HUES6 (cell line): ENCODE results near the gene RPL21.
"Not testable (repeated sequence)": the region's sequence is repeated elsewhere in the genome, so short reads cannot be mapped to it uniquely, and the experiment has no call there.

Source experiments
- H3K27ac ChIP-seq: 2 replicates; pipeline ENCODE4 v1.7.0; 2013; ENCODE audit warnings: low read depth, mild to moderate bottlenecking, low read length, inconsistent platforms
- H3K27me3 ChIP-seq: 2 replicates; pipeline ENCODE4 v1.6.1; 2013; ENCODE audit warnings: low read length; ENCODE audit not compliant: control insufficient read depth, insufficient read depth
- H3K36me3 ChIP-seq: 2 replicates; pipeline ENCODE4 v1.6.1; 2013; ENCODE audit warnings: low read length; ENCODE audit not compliant: control insufficient read depth, insufficient read depth
- H3K4me1 ChIP-seq: 2 replicates; pipeline ENCODE4 v1.6.1; 2013; ENCODE audit warnings: low read length; ENCODE audit not compliant: control insufficient read depth, insufficient read depth
- H3K4me3 ChIP-seq: 2 replicates; pipeline ENCODE4 v1.5.1; 2013; ENCODE audit warnings: low read depth, low read length
- H3K9ac ChIP-seq: one replicate; pipeline ENCODE4 v1.6.1; 2013; ENCODE audit warnings: mild to moderate bottlenecking, low read length
- H3K9me3 ChIP-seq: 2 replicates; pipeline ENCODE4 v1.6.1; 2013; ENCODE audit warnings: low read depth, low read length; ENCODE audit not compliant: control insufficient read depth, insufficient read depth

RPL21 gene

DNA sequence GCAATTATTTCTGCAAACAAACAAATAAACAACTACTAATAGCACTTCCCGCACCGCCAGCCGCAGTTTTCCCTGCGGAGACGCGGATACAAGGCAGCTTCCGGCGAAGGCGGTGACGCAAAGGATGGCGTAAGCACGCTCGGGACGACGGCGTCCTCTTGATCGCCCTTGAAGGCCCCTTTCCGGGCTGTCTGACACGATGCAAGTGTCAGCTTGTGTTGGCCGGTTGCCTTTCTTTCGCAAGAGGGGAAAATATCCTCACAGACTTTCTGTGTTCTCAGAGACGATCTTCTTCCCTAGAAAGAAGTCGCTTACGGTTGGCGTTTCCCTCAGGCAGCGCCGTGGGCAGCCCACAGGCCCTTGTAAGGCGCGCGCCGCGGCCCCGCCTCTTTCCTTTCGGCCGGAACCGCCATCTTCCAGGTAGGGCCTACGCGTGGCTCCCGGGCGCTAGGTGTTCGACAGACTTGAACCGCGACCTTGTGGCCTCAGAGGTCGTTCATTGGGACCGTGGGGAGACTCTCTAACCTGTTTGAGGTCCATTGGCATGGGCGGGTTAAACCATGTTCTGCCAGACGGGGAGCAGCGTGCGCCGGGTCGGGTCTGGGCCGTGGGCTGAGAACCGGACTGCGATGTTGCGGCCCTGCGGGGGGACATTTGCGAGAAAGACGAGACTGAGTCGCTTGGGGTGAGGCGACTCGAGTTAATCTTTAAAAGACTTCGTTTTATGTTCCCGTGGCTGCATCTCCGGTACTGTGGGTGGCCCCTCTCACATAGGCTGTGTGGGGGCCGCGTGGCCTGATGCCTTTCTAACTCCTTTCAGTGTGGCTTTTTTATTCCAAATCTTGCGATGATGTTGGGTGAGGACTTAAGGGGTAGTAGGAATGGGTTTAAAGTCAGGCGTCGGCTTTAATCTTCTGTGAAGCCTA is at the start of gene RPL21:
TSS of gene RPL21 (plus strand) at position 393 of the 926 bp plus-strand sequence. CDS start 2,219 bp downstream, outside the sequence.
- H3K27ac ChIP-seq, result peak within 1 kb of the TSS; percentile 98
- no peaks in the 10 kb centered on the region for H3K27me3 ChIP-seq
- peaks cover 18% of the 10 kb centered on the region for H3K4me1 ChIP-seq
- peak within 1 kb of the TSS; percentile 93 for H3K4me3 ChIP-seq
- no peaks in the 10 kb centered on the region for H3K9me3 ChIP-seq
- peak within 1 kb of the TSS; percentile 99 for H3K9ac ChIP-seq
- peaks cover 43% of the 10 kb centered on the region for H3K36me3 ChIP-seq

DNA sequence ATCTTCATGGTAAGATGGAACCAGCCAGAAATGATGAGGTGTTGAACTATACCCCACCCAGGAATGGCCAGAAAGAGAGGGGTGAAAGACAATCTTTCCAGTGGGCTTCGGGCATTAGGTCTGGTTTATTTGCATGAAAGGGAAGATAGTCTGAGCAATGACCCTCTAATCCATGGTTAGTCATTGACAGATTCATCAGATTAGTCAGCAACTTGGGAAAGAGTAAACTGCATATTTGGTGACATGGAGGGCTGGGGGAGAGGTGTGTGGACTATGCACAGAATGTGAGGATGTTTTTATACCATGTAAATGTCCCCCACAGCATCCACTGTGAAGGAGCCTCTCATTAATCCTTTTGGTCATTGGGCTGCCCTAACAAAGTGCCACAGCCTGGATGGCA is 49.7 kb upstream of the RPL21 start:
- H3K9me3 ChIP-seq, result no peaks in the 10 kb centered on the region; the same call in 1 of the 2 replicates
- no peaks in the 10 kb centered on the region for H3K36me3 ChIP-seq
- H3K4me3 ChIP-seq, result no peak overlapping the region
- H3K9ac ChIP-seq, result no peak overlapping the region
- H3K27me3 ChIP-seq, result no peaks in the 10 kb centered on the region
- no peak overlapping the region for H3K27ac ChIP-seq
- peaks cover 6% of the 10 kb centered on the region for H3K4me1 ChIP-seq

DNA sequence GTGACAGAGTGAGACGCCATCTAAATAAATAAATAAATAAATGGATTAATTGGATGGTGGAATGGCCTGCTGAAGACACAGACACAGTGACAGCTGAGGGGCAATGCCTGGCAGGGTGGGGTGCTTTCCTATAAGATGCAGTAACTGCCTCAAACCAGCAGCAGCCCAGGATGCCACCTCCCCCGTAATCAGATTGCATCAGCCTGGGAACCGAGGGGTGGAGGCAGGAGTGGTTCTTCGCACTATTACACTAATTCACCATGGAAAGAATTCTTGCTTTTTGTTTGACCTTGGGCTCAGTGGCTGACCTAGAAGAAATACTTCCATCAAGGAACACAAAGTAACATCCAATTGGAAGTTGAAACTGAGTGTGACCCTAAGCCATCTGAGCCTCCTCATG is 48.2 kb upstream of the RPL21 start:
- Histone ChIP-seq H3K27me3 (no peaks in the 10 kb centered on the region), H3K36me3 (no peaks in the 10 kb centered on the region), H3K27ac (no peak overlapping the region), H3K9me3 (no peaks in the 10 kb centered on the region), H3K4me3 (no peak overlapping the region), H3K9ac (no peak overlapping the region), H3K4me1 (peaks cover 6% of the 10 kb centered on the region)

GRCh38 chr13:27203854-27204253 is 47.5 kb upstream of the RPL21 start:
- H3K9ac ChIP-seq, result no peak overlapping the region
- no peak overlapping the region for H3K4me3 ChIP-seq
- H3K27me3 ChIP-seq, result no peaks in the 10 kb centered on the region
- no peak overlapping the region for H3K27ac ChIP-seq
- H3K4me1 ChIP-seq, result peaks cover 6% of the 10 kb centered on the region
- H3K36me3 ChIP-seq, result no peaks in the 10 kb centered on the region
- no peaks in the 10 kb centered on the region for H3K9me3 ChIP-seq

DNA sequence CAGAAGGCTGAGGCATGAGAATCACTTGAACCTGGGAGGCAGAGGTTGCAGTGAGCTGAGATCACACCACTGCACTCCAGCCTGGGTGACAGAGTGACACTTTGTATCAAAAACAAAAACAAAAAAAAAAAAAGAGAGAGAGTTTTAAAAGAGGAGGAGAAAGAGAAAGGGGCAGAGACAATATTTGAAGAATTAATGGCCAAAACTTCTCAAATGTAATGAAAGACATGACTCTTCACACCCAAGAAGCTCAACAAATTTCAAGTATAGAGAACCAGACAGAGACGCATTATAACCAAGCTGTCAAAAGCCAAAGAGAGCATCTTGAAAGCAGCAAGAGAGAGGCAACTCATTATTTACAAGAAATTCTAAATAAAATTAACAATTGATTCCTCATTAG is 42.8 kb upstream of the RPL21 start:
- H3K4me3 ChIP-seq, result no peak overlapping the region
- no peak overlapping the region for H3K9ac ChIP-seq
- peaks cover 12% of the 10 kb centered on the region; the same call in 1 of the 2 replicates for H3K9me3 ChIP-seq
- H3K27ac ChIP-seq, result no peak overlapping the region
- H3K36me3 ChIP-seq, result no peaks in the 10 kb centered on the region
- H3K27me3 ChIP-seq, result no peaks in the 10 kb centered on the region
- H3K4me1 ChIP-seq, result peaks cover 2% of the 10 kb centered on the region; the same call in 1 of the 2 replicates

- Histone ChIP-seq H3K27ac (no peak overlapping the region), H3K36me3 (no peaks in the 10 kb centered on the region), H3K4me3 (no peak overlapping the region), H3K9me3 (peaks cover 18% of the 10 kb centered on the region; the same call in 1 of the 2 replicates), H3K27me3 (no peaks in the 10 kb centered on the region), H3K9ac (no peak overlapping the region), H3K4me1 (no peaks in the 10 kb centered on the region)
Measured at GRCh38 chr13:27211271-27211670, 40.1 kb upstream of the RPL21 start.

- Histone ChIP-seq H3K9ac (no peak overlapping the region), H3K4me3 (no peak overlapping the region), H3K27ac (no peak overlapping the region)
Measured at GRCh38 chr13:27211771-27212364, 39.5 kb upstream of the RPL21 start.

DNA sequence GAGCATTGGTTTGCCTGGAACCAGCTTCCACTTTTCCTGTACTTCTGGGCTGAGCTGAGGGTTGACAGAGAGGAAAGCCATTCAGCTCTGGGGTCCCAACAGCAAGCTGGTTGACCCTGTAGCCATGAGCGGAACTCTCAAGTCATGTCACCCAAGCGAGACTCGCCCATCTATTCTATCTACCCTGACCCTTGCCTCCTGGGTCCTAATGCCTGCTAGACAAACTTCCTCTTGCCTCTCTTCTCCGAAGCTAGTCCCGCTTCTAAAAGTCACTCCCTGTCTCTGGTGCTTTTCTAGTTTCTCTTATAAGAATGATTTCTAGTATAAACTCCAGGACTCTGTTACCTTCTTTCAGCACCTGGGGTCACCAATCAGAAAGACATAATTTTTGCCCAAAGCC is 38.0 kb upstream of the RPL21 start:
- H3K4me1 ChIP-seq, H3K27ac ChIP-seq, H3K27me3 ChIP-seq, H3K36me3 ChIP-seq, H3K9ac ChIP-seq, H3K4me3 ChIP-seq: not testable (repeated sequence)
- peaks cover 18% of the 10 kb centered on the region; the same call in 1 of the 2 replicates for H3K9me3 ChIP-seq

More at GRCh38 chr13:27211771-27212364, 39.5 kb upstream of the RPL21 start:
- Histone ChIP-seq H3K36me3 (no peaks in the 10 kb centered on the region), H3K9me3 (peaks cover 18% of the 10 kb centered on the region; the same call in 1 of the 2 replicates), H3K27me3 (no peaks in the 10 kb centered on the region), H3K4me1 (no peaks in the 10 kb centered on the region)

GRCh38 chr13:27217791-27218190 is 33.6 kb upstream of the RPL21 start:
- not testable (repeated sequence) for H3K27me3 ChIP-seq, H3K9ac ChIP-seq, H3K4me3 ChIP-seq, H3K27ac ChIP-seq, H3K4me1 ChIP-seq, H3K36me3 ChIP-seq
- H3K9me3 ChIP-seq, result peaks cover 12% of the 10 kb centered on the region

- H3K27ac ChIP-seq, H3K36me3 ChIP-seq, H3K4me1 ChIP-seq, H3K9ac ChIP-seq, H3K4me3 ChIP-seq: not testable (repeated sequence)
- Histone ChIP-seq H3K9me3 (peaks cover 12% of the 10 kb centered on the region), H3K27me3 (peaks cover 20% of the 10 kb centered on the region; the same call in 1 of the 2 replicates)
Measured at GRCh38 chr13:27218861-27219260, 32.5 kb upstream of the RPL21 start.

GRCh38 chr13:27219611-27220010 is 31.7 kb upstream of the RPL21 start:
- no peak overlapping the region for H3K27ac ChIP-seq
- peaks cover 12% of the 10 kb centered on the region for H3K9me3 ChIP-seq
- H3K9ac ChIP-seq, result no peak overlapping the region

More at GRCh38 chr13:27219611-27220010, 31.7 kb upstream of the RPL21 start:
- no peak overlapping the region for H3K4me3 ChIP-seq
- no peaks in the 10 kb centered on the region for H3K4me1 ChIP-seq
- H3K27me3 ChIP-seq, result peaks cover 24% of the 10 kb centered on the region; the same call in 1 of the 2 replicates
- H3K36me3 ChIP-seq, result no peaks in the 10 kb centered on the region
